Activated CD4-positive, alpha-beta T cell treated with anti-CD3 and anti-CD28 coated beads for 36 hours (primary cell): ENCODE data around the gene WBP11. TPM values are rescaled to one million over a fixed set of nuclear protein-coding genes. Genes with fewer than 3 reads are reported as not detected.

Experiments
- ATAC-seq: fragments of 200-7000 bp; cut with Tn5 transposase; one replicate; pipeline ENCODE4 v1.10.0; 2021; ENCODE audit warnings: mild to moderate bottlenecking, moderate library complexity
- CTCF ChIA-PET: fragments of 350-600 bp; sonication (Branson Sonifier 250); formaldehyde crosslinking; loops from one replicate; lab custom pipeline; 2021; ENCODE audit warnings: antibody characterized with exemption; lab: Charles Lee
- POLR2A ChIA-PET: fragments of 350-600 bp; sonication (Branson Sonifier 250); formaldehyde crosslinking; loops from one replicate; lab custom pipeline; 2021; ENCODE audit warnings: antibody characterized with exemption, inconsistent platforms; lab: Charles Lee
- DNase-seq: peaks from one replicate; pipeline ENCODE4 v3.0.0-alpha.2; 2020
- H3K27ac Mint-ChIP-seq: one replicate; pipeline ENCODE4 v1.8.0; 2021; ENCODE audit warnings: mixed read lengths
- H3K27me3 Mint-ChIP-seq: one replicate; pipeline ENCODE4 v1.8.0; 2021; ENCODE audit warnings: mixed read lengths
- H3K36me3 Mint-ChIP-seq: one replicate; pipeline ENCODE4 v1.8.0; 2021; ENCODE audit warnings: low read depth, mixed read lengths
- H3K4me1 Mint-ChIP-seq: one replicate; pipeline ENCODE4 v1.8.0; 2021; ENCODE audit warnings: mixed read lengths
- H3K4me3 Mint-ChIP-seq: one replicate; pipeline ENCODE4 v1.8.0; 2021; ENCODE audit warnings: mild to moderate bottlenecking, moderate library complexity, mixed read lengths
- H3K9me3 Mint-ChIP-seq: one replicate; pipeline ENCODE4 v1.8.0; 2021; ENCODE audit warnings: low read depth, mixed read lengths
- intact Hi-C, 2 experiments: fragments of 100-400 bp; cut with DNase I in 1 of 2; cut with micrococcal nuclease in 1 of 2; formaldehyde crosslinking; loops; one replicate each; pipeline versions ENCODE4 v1.14.2 to v1.15.1; 2022 to 2024; cut with DNase I, micrococcal nuclease
- total RNA-seq, 2 experiments: library from RNA; stranded (reverse); gene quantifications; one replicate each; pipeline ENCODE4 v1.2.3, GENCODE V29; 2021

The WBP11 gene
- 100 to 1,000 TPM; 143 to 193 TPM for total RNA-seq

GRCh38 chr12:14803011-14803829, at the start of gene WBP11, which contains the start of gene C12orf60:
WBP11 (minus strand) TSS chr12:14803478; CDS start chr12:14801383, 2,095 bp downstream.
C12orf60 (plus strand) TSS chr12:14803670; CDS start chr12:14822936, 19,266 bp downstream.
- peak; percentile 99 for ATAC-seq

GRCh38 chr12:14852880-14853279, 49.6 kb upstream of the WBP11 start:
- ATAC-seq = no peak
- intact Hi-C loops = no loop called here
- peaks cover 4% of the 10 kb centered on the region for H3K9me3 Mint-ChIP-seq
- ChIA-PET CTCF (interaction anchor here (0.9 to 1.4 kb wide), 2 partner anchors 10 to 143 kb away, joined by 3 to 5 read pairs; partner anchors contain the start of gene ART4), POLR2A (interaction anchor here (0.6 kb wide), 1 partner anchor 82 kb away, joined by 3 read pairs; no protein-coding TSS in a partner anchor)
- no peak for DNase-seq
- H3K4me1 Mint-ChIP-seq = no peaks in the 10 kb centered on the region
- no peak overlapping the region for H3K4me3 Mint-ChIP-seq
- no peaks in the 10 kb centered on the region for H3K27me3 Mint-ChIP-seq
- no peaks in the 10 kb centered on the region for H3K36me3 Mint-ChIP-seq
- H3K27ac Mint-ChIP-seq = no peak overlapping the region

More at GRCh38 chr12:14803011-14803829, at the start of gene WBP11, which contains the start of gene C12orf60:
- no peaks in the 10 kb centered on the region for H3K9me3 Mint-ChIP-seq
- peak; percentile 92 for DNase-seq
- no peak within 1 kb of the TSS for H3K27ac Mint-ChIP-seq
- peaks cover 33% of the 10 kb centered on the region for H3K4me1 Mint-ChIP-seq
- CTCF ChIA-PET = interaction anchor here (0.7 to 5.6 kb wide), 9 partner anchors 19 to 418 kb away, joined by 3 to 38 read pairs (median 3); partner anchors contain the start of gene RERG
- no peak within 1 kb of the TSS for H3K4me3 Mint-ChIP-seq
- no peaks in the 10 kb centered on the region for H3K27me3 Mint-ChIP-seq
- POLR2A ChIA-PET = interaction anchor here (1.2 to 2.2 kb wide), 3 partner anchors 19 to 33 kb away, joined by 3 to 24 read pairs (median 16); a partner anchor contains a TSS
- intact Hi-C loops = loop anchor here (1.0 to 10.0 kb wide), 9 partner anchors 29 to 1082 kb away; partner anchors contain the start of genes ARHGDIB (in 2 of the 2) and STRAP (in 2 of the 2)
- H3K36me3 Mint-ChIP-seq = peaks cover 18% of the 10 kb centered on the region

- Mint-ChIP-seq H3K9me3 (no peaks in the 10 kb centered on the region), H3K27ac (no peak overlapping the region), H3K36me3 (no peaks in the 10 kb centered on the region), H3K27me3 (no peaks in the 10 kb centered on the region), H3K4me3 (no peak overlapping the region), H3K4me1 (peaks cover 3% of the 10 kb centered on the region)
- ATAC-seq = no peak
- DNase-seq = no peak
- intact Hi-C loops = no loop called here
- ChIA-PET POLR2A (interaction anchor here (0.6 kb wide), 1 partner anchor 117 kb away, joined by 4 read pairs; no protein-coding TSS in a partner anchor), CTCF (interaction anchor here (0.9 kb wide), 1 partner anchor 60 kb away, joined by 3 read pairs; no protein-coding TSS in a partner anchor)
These were observed 47.8 kb upstream of the WBP11 start for GRCh38 chr12:14850929-14851663.

GRCh38 chr12:14849661-14850060, 46.4 kb upstream of the WBP11 start:
- CTCF ChIA-PET = interaction anchor here (1.7 to 7.4 kb wide), 2 partner anchors 146 to 282 kb away, joined by 3 to 85 read pairs; no protein-coding TSS in a partner anchor
- DNase-seq (no peak), ATAC-seq (no peak)
- Mint-ChIP-seq H3K9me3 (no peaks in the 10 kb centered on the region), H3K4me3 (no peak overlapping the region), H3K27me3 (no peaks in the 10 kb centered on the region), H3K27ac (no peak overlapping the region), H3K4me1 (peaks cover 11% of the 10 kb centered on the region), H3K36me3 (no peaks in the 10 kb centered on the region)
- POLR2A ChIA-PET = no interaction called here
- intact Hi-C loops = loop anchor here (10.0 kb wide), 3 partner anchors 375 to 675 kb away; partner anchors contain the start of gene RERG (in 1 of the 2)

GRCh38 chr12:14846876-14847580, 43.8 kb upstream of the WBP11 start:
- POLR2A ChIA-PET = no interaction called here
- no peaks in the 10 kb centered on the region for H3K9me3 Mint-ChIP-seq
- H3K4me1 Mint-ChIP-seq = peaks cover 11% of the 10 kb centered on the region
- CTCF ChIA-PET = interaction anchor here (0.7 to 7.4 kb wide), 12 partner anchors 10 to 160 kb away, joined by 3 to 85 read pairs (median 4); partner anchors contain the start of gene ERP27
- DNase-seq = no peak
- no peaks in the 10 kb centered on the region for H3K27me3 Mint-ChIP-seq
- intact Hi-C loops = loop anchor here (10.0 kb wide), 3 partner anchors 378 to 678 kb away; partner anchors contain the start of gene RERG (in 1 of the 2)
- no peak overlapping the region for H3K4me3 Mint-ChIP-seq
- ATAC-seq = no peak
- H3K27ac Mint-ChIP-seq = no peak overlapping the region
- no peaks in the 10 kb centered on the region for H3K36me3 Mint-ChIP-seq

GRCh38 chr12:14846042-14846587, 42.8 kb upstream of the WBP11 start:
- no peak for DNase-seq
- H3K4me3 Mint-ChIP-seq = no peak overlapping the region
- no peaks in the 10 kb centered on the region for H3K9me3 Mint-ChIP-seq
- no peak for ATAC-seq
- ChIA-PET POLR2A (no interaction called here), CTCF (interaction anchor here (0.6 to 7.4 kb wide), 11 partner anchors 9 to 161 kb away, joined by 3 to 85 read pairs (median 4); no protein-coding TSS in a partner anchor)
- intact Hi-C loops = loop anchor here (10.0 kb wide), 3 partner anchors 379 to 679 kb away; partner anchors contain the start of gene RERG (in 1 of the 2)
- peaks cover 11% of the 10 kb centered on the region for H3K4me1 Mint-ChIP-seq
- H3K27ac Mint-ChIP-seq = no peak overlapping the region
- H3K36me3 Mint-ChIP-seq = no peaks in the 10 kb centered on the region
- H3K27me3 Mint-ChIP-seq = no peaks in the 10 kb centered on the region

- no peaks in the 10 kb centered on the region for H3K9me3 Mint-ChIP-seq
- intact Hi-C loops = loop anchor here (1.0 to 10.0 kb wide), 9 partner anchors 65 to 679 kb away; partner anchors contain the start of gene RERG (in 2 of the 2)
- POLR2A ChIA-PET = no interaction called here
- H3K4me3 Mint-ChIP-seq = no peak overlapping the region
- no peaks in the 10 kb centered on the region for H3K27me3 Mint-ChIP-seq
- CTCF ChIA-PET = interaction anchor here (0.6 to 7.4 kb wide), 8 partner anchors 8 to 162 kb away, joined by 3 to 85 read pairs (median 4); no protein-coding TSS in a partner anchor
- ATAC-seq = peak; percentile 58
- H3K36me3 Mint-ChIP-seq = no peaks in the 10 kb centered on the region
- H3K4me1 Mint-ChIP-seq = peaks cover 11% of the 10 kb centered on the region
- no peak overlapping the region for H3K27ac Mint-ChIP-seq
- peak; percentile 46 for DNase-seq
These were observed 42.1 kb upstream of the WBP11 start for GRCh38 chr12:14845350-14845750.

GRCh38 chr12:14844401-14844800, 41.1 kb upstream of the WBP11 start:
- H3K4me3 Mint-ChIP-seq = no peak overlapping the region
- H3K27ac Mint-ChIP-seq = no peak overlapping the region
- H3K9me3 Mint-ChIP-seq = no peaks in the 10 kb centered on the region
- intact Hi-C loops = loop anchor here (2.0 to 10.0 kb wide), 4 partner anchors 122 to 680 kb away; partner anchors contain the start of gene RERG (in 1 of the 2)
- CTCF ChIA-PET = interaction anchor here (0.6 to 7.4 kb wide), 10 partner anchors 11 to 156 kb away, joined by 3 to 85 read pairs (median 4); no protein-coding TSS in a partner anchor
- ATAC-seq (no peak), DNase-seq (no peak)
- H3K36me3 Mint-ChIP-seq = no peaks in the 10 kb centered on the region
- H3K4me1 Mint-ChIP-seq = peaks cover 11% of the 10 kb centered on the region
- H3K27me3 Mint-ChIP-seq = no peaks in the 10 kb centered on the region
- POLR2A ChIA-PET = no interaction called here

- Mint-ChIP-seq H3K27ac (no peak within 1 kb of the TSS), H3K9me3 (no peaks in the 10 kb centered on the region), H3K36me3 (no peaks in the 10 kb centered on the region), H3K27me3 (peaks cover 2% of the 10 kb centered on the region), H3K4me3 (no peak within 1 kb of the TSS), H3K4me1 (peaks cover 11% of the 10 kb centered on the region)
- ChIA-PET CTCF (interaction anchor here (0.7 to 7.4 kb wide), 8 partner anchors 9 to 157 kb away, joined by 3 to 85 read pairs (median 3); no protein-coding TSS in a partner anchor), POLR2A (no interaction called here)
- DNase-seq (no peak), ATAC-seq (no peak)
- intact Hi-C loops = loop anchor here (10.0 kb wide), 3 partner anchors 381 to 681 kb away; partner anchors contain the start of gene RERG (in 1 of the 2)
These were observed 40.2 kb upstream of the WBP11 start, which contains the start of gene ART4 for GRCh38 chr12:14843425-14843887. ART4 (minus strand) TSS chr12:14843526; CDS start chr12:14843113, 413 bp downstream.
